Inflammatory macrophage treated with lipopolysaccharide for 4 hours (primary cell): Measurements from ENCODE around the gene PLEKHA1.

Experiments
- DNase-seq: peaks from one replicate; pipeline ENCODE4 v3.0.0-alpha.2; 2020

The PLEKHA1 gene

DNA sequence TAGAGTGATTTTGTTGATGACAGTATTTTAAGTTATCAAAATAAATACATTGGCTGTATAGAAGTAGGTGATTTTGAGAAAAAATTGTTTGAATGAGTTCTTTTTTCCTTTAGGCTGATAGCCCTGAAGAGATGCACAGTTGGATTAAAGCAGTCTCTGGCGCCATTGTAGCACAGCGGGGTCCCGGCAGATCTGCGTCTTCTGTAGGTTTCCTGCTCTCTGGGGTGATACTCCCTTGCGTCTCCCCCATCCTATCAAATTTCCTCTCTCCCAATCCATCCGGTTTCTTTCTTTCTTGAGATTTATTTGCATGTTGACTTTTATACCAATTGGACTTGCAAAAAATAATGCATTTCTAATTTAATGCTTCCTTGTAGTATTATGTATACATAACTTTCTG is 52.3 kb downstream of the PLEKHA1 start:
- no peak for DNase-seq

DNA sequence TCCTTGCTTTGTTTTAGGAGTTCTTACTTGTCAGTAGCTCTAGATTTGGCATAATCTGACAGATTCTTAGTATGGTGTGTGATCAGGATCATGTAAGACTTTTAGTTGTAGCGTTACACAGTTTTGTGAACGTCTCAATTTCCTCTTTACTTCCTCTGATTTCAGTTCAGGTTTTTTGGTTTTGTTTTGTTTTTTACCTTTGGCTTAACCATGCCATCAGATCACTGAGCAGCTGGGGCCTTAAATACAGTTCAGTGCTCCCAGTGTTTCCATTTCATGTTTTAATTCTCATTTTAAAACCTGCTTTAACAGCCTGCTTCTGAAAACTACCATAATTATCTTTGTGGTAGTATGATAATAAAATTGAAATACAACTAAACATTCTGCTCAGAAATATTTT is 52.8 kb downstream of the PLEKHA1 start:
- no peak for DNase-seq

DNA sequence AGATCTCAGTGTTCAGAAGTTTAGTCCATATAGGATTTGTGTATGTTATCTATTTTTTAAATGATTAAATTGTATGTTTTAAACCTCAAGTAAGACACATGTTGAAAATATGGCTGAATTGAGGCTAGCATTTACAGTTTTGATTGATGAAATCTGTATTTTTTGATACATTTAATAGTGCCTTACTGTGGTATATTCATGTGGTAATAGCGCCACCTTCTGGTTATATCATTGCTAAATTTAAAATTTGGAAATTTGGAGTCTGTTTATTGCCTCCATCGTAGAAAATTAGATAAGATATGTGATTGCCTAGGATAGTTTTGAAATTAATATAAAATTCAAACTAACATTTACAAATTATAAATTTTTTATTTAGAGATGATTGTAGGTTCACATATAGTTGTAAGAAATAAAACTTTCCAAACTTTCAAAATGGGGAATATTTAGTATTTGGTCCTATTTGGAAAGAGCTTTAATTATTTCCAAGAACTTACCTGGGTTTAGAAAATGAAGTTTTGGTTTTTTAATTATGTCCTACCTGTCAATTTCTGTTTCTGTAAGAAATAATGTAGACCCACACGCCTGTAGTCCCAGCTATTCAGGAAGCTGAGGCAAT is 60.8 kb downstream of the PLEKHA1 start:
- peak; percentile 60 for DNase-seq

DNA sequence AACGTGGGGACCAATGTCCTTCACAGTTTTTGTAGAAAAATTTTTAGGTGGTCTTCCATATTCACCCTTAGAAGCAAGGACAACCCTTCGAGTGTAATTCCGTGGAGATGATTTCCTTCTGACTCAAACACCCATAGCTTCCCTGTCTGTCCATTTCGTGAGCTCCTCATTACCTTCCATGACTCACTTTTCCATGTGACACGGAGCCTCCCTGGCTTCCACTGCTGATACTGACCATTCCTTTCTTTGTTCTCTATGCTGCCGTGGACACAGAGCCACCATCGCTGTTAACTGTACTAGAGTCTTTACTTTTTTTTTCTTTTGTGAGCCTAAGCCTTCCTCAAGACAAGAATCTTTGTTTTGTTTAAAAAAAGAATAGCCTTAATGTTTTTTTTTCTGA is 67.5 kb downstream of the PLEKHA1 start:
- DNase-seq = no peak

DNA sequence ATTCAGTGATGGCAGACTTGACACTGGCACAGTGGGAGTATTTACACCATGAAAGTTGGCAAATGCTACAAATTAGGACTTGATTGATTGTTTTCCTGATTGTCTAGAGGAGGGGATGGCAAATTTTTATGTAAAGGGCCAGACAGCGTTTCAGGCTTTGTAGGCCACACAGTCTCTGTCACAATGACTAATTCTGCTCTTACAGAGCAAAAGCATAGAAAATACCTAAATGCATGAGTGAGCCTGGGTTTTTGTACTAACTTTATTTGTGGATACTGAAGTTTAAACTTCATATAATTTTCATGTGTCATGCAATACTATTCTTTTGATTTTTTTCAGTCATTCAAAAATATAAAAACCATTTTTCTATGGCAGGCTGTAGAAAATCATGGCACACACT is 71.0 kb downstream of the PLEKHA1 start:
- DNase-seq = no peak

DNA sequence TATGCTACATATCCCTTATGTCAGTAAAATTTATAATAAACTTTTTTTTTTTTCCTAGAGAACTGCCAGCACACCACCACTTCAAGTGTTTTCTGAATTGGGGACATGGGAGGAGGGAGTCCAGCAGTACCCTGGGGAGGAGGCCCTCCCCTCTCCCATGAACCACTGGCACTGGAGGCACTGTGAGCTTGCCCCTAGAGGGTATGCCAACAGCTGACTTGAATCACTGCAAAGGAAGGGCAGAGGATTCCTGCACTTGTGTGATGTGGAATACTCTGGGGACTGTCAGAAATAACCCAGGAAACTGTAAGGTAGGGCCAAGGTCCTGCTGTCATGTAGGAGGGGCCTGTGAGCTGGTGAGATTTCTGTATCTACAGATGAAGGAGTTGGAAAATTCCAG is 71.4 kb downstream of the PLEKHA1 start:
- no peak for DNase-seq

DNA sequence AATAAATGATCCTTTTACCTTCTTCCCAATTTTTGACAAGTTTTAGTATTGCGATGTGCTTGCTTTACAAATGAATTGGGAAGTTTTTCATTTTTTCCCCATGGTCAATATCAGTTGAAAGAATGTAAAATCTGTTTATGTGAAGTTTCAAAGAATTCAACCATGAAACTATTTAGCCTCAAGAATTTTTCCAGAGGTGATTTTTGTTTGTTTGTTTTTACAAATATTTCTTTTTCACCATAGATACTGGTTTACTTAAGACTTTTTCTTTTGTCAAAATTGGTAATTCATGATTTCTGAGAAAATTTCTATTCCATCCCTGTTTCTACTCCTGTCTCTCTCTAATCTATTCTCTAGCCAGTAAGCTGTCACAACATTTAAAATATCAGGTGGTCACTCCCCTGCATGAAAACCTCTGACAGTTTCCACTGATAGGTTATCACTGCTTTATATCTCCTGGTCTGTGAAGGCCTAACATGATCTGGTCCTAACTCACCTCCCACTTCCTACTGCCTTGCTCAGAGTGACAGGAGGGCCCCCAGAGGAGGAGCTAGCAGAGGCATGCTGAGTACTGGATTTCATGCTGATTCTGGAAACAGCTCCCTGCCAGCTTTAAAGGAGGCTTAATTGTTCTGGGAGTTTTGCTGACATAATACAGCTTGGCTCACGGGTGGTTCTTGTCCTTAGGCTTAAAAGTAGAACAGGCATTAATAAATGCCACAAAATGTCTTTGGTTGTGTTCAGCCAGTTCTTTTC is 72.3 kb downstream of the PLEKHA1 start:
- DNase-seq = no peak

DNA sequence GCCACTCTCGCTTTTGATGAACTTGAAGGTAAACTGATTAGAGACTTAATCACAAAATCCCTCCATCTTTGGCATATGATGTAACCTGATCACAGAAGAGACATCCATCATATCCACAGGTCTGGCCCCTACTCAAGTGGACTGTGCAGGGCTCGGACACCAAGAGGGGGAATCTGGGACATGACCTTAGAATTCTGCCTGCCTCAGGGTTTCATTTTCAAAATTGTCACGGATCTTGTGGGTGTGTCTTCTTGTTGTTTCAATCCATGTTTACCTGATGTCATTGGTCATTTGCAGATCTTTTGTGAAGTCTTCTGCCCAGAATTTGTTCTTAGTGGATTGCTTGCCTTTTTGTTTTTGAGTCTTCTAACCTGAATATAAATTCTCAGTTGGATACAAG is 74.1 kb downstream of the PLEKHA1 start:
- no peak for DNase-seq

DNA sequence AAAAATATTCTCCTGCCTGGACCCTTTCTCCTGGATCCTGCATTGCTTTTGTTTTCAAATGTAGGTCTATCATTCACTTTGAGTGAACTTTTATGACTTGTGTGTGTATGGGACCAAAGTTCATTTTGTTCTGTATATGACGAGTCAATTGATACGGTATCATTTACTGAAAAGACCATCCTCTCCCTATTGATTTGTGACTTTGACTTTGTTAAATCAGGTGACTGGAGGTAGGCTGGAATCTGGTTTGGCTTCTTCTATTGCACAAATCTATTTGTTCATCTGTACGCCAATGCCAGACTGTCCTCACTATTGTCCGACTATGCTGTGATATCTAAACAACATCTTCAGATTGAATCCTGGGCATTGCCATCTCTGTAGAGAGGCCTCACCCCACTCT is 74.6 kb downstream of the PLEKHA1 start:
- DNase-seq = no peak

DNA sequence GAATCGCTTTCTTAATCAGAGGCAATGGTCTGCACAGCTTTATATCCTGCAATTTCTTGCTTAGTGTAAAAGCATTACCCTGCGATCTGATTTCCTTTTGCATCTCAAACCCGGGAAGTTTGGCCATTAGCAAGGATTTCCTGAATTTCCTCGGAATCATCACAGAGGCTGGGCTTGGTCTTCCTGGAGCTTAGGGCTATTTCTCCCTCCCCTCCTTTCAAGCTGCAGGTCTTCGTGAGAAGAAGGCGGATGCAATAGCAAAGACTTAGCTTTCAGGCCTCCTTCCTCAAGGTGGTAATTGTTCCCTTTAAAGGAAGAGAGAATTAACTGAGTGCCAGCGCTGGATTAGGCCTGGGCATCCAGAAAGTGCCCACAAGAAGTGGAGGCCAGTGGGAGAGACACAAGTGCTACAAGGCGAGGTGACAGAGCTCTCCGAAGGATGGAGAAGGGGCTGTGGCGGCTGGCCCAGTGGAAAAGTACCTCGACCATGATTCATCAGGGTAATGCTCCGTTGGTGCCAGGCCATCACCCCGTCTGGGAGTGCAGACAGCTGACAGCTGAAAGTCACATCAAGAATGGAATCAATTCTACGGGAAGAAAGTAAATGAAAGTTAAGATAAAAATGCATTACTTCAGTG is 76.0 kb downstream of the PLEKHA1 start:
- DNase-seq = no peak

DNA sequence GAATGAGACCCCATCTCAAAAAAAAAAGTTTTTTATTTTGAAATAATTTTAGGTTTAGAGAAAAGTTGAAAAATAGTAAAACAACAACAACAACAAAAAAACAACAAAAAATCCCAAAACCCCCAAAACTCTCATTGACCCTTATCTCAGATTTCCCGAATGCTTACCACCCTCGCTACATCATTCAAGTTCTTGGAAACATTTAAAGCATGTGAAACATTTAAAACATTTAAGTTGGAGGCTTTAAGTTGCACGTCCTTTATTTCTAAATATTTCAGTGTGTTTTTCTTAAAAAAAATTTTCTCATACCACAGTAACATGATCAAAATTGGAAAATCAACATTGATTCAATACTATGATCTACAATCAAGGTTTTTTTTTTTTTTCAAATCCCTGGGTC is 79.6 kb downstream of the PLEKHA1 start:
- DNase-seq = no peak

DNA sequence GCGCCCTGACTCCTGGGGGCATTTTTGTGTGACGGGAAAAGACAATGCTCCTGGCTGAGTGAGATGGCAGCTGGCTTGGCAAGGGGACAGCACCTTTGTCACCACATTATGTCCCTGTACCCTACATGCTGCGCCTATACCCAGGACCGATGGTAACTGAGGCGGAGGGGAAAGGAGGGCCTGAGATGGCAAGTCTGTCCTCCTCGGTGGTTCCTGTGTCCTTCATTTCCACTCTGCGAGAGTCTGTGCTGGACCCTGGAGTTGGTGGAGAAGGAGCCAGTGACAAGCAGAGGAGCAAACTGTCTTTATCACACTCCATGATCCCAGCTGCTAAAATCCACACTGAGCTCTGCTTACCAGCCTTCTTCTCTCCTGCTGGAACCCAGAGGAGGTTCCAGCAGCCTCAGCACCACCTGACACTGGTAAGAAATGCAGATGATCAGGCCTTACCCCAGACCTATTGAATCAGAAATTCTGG is 80.1 kb downstream of the PLEKHA1 start, which contains the start of gene ARMS2:
Gene ARMS2, plus strand, starts transcription at position 51 of the 478 bp plus-strand sequence. Its CDS starts 75 bp downstream, at position 126.
- no peak for DNase-seq

DNA sequence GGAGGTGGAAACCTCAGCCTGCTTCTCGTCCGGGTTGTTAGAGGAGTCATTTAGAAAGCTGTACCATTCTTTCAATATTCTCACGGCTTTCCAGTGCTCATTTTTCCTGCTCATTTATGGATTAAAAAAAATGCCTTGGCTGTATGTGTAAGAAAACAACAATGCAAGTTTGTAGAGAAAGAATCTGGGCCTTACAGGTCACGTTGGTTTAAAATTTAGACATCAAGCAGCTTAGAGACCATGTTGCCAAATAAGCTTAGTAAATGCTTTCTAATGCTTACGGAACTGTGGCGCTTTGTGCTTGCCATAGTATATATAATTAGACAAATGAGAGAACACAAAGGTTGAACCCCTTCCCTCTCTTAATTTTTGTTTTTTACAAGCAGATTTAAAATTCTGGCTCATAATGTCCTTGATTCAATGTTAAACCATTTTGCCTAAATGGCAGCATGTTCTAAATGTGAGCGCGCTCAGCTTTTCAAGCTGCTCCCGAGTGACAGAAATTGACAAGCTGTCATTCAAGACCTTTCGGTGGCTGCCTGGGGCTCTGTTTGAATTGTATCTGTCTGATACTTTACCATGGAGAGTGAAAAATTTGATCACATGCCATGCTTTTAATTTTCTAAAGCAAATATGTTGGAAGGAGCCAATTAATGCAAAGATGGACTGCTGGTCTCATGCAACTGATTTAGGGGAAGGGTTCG is 81.0 kb downstream of the PLEKHA1 start:
- DNase-seq = no peak

DNA sequence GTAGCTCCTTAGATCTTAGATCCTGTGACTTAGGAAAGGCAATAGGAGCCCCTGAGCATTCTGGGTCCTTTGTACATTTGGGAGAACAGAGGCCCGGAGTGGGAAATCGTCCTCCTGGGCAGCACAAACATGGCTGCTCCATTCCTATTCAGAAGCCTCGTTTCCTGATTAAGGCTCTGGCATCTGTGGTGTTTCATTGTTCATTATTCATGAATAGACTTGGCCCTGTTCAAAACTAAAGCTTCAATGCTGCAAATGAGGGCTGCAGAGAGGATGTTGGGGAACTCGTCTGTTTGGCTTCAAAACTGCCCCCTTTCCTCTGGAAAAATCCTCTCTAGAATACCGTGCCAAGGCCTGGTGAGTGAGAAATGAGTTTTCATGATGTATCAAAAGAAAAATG is 83.4 kb downstream of the PLEKHA1 start:
- DNase-seq = no peak

DNA sequence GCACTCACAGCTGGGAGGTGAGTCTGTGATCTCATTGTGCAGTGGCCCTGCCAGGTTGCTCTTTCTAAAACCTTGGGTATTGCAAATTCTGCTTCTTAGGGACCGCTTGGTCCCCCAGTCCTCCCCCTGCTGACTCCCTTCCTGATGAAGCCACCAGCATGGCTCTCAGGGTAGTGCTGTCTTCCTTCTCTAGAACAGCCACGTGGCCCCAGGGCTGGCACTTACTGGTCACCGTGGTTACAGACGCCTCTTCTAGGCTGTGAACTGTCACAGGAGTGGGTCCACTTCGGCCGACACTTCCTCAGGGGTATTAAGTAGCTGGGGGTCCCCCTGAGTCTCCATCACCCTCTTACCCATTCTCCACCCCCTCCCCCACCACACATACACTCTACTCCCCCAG is 84.2 kb downstream of the PLEKHA1 start:
- DNase-seq = no peak

DNA sequence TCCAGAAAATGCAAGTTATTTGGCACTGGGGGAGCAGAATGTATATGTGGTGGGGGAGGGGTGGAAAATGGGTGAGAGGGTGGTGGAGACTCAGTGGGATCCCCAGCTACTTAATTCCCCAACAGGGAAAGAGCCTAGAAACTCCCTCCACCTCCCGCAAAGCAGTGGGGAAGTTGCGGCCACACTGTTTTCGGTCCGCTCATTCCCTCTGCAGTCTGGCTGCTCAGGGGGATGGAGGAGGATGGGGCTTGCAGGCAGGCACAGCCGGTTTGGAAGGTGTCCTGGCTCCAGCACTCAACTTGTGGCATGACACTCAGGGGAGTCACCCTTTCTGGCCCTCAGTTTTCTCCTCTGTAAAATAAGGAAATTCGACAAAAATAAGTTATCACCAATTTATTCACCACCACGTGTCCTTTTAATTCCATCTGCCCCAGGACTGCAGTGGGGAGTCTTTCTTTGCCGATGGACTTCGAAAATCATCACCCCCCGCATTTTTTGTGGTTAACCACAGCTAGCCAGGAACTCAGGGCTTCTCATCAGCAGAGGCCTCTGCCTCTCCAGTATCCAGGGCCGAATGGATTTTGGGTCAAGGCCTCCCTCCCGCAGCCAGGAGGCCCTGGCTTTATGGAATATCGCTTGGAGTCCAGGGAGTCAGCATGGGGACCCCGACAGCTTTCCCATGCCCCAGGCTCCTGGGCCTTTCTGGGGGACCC is 85.2 kb downstream of the PLEKHA1 start:
- DNase-seq = no peak

DNA sequence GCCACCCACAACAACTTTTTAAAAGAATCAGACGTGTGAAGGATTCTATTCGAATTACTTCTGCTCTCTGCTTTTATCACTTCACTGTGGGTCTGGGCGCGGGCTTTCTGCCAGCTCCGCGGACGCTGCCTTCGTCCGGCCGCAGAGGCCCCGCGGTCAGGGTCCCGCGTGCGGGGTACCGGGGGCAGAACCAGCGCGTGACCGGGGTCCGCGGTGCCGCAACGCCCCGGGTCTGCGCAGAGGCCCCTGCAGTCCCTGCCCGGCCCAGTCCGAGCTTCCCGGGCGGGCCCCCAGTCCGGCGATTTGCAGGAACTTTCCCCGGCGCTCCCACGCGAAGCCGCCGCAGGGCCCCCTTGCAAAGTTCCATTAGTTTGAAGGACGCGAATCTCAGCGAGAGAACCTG is 86.4 kb downstream of the PLEKHA1 start:
- no peak for DNase-seq

DNA sequence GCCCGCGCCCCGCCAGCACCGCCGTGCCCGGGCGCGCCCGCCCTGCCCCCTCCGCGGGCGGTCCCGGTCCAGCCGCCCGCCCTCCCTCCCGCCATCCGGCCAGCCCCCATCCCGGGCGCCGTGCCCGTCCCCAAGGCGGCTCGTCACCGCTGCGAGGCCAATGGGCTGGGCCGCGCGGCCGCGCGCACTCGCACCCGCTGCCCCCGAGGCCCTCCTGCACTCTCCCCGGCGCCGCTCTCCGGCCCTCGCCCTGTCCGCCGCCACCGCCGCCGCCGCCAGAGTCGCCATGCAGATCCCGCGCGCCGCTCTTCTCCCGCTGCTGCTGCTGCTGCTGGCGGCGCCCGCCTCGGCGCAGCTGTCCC is 86.8 kb downstream of the PLEKHA1 start, which contains the start of gene HTRA1:
Gene HTRA1, plus strand, starts transcription at position 187 of the 362 bp plus-strand sequence. Its CDS starts 100 bp downstream, at position 287.
- peak; percentile 15 for DNase-seq

DNA sequence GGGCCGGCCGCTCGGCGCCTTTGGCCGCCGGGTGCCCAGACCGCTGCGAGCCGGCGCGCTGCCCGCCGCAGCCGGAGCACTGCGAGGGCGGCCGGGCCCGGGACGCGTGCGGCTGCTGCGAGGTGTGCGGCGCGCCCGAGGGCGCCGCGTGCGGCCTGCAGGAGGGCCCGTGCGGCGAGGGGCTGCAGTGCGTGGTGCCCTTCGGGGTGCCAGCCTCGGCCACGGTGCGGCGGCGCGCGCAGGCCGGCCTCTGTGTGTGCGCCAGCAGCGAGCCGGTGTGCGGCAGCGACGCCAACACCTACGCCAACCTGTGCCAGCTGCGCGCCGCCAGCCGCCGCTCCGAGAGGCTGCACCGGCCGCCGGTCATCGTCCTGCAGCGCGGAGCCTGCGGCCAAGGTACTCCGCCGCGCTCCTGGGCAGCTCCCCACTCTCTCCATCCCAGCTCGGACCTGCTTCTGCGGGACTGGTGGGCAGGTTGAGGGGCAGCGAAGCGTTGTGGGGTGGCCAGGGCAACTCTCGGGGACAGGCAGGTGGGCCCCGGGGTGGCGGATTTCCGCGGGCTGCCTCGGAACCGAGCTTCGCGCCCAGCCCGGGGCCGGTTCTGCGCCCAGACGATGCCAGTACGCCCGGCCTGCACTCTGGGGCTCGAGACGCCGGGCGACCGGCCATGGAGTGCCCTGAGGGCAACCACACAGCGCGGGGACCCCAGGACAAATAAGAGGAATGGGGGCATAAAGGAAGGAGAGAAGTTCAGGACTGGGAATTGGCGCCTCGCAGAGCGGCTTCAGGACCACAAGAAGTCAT is 87.4 kb downstream of the PLEKHA1 start:
- no peak for DNase-seq

DNA sequence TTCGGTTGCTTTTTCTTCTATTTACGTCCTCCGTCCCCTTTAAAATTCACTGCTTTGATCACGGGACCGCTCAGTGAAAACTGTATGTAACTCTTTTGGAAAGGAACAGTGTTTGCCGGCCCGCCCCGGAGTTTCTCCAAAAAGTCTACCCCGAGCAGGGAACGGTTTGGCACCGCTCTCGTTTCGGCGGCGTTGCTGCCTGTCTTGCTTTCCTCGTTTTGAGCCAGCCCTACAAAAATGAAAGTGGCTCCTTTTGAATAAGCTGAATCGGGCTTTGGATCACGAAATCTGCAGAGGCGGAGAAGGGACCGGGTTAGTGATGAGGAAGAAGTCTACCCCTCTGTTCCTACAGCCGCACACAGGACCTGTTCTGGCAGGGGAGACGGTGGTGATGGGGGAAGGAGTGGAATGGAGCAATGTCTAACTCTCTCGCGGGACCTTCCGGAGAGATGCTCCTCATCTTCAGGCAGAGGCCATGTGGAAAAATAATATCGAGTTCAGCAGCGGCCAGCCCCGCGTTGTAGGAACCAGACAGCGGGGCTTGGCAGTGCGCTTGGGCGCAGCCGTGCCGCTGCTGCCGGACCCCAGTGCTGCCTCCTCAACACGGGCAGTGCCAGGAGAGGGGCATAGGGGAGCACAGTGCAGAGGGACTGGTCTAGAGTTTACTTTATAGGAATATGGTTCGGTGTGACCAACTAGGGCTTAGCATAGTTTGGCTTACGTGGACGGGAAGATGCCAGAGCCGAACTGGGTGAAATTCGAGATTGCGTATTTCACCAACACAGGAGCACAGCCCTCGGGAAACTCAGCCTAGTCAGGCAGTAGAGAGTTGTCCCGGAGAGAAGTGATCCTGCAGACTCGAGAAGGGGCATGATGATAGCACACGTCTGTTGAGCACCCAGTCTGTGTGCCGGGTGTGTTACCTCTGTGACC is 88.3 kb downstream of the PLEKHA1 start:
- DNase-seq = peak; percentile 54
